ENCODE data around the gene ABCD3.
"Not testable (repeated sequence)": the region's sequence is repeated elsewhere in the genome, so short reads cannot be mapped to it uniquely, and the experiment has no call there.

DNA sequence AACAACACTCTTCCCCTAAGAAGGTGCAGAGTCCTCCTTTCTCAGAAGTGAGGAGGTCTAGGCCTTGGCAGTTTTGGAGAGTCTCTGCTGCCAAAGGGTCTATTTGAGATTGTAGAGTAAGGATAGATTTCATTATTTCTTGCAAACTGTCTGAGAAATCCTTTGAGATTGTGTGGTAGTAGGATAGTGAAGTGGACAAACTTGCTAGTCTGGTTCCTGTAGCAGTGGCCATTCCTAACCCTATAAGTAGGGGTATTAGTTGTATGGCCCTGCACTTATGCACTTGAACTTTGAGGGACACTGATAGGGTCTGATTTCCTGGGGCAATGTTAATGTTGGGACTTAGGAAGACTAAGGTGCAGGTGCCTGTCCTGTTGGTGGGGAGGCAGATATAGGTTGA lies 45.4 kb upstream of the ABCD3 start:
- TF ChIP-seq, protein P1, sequence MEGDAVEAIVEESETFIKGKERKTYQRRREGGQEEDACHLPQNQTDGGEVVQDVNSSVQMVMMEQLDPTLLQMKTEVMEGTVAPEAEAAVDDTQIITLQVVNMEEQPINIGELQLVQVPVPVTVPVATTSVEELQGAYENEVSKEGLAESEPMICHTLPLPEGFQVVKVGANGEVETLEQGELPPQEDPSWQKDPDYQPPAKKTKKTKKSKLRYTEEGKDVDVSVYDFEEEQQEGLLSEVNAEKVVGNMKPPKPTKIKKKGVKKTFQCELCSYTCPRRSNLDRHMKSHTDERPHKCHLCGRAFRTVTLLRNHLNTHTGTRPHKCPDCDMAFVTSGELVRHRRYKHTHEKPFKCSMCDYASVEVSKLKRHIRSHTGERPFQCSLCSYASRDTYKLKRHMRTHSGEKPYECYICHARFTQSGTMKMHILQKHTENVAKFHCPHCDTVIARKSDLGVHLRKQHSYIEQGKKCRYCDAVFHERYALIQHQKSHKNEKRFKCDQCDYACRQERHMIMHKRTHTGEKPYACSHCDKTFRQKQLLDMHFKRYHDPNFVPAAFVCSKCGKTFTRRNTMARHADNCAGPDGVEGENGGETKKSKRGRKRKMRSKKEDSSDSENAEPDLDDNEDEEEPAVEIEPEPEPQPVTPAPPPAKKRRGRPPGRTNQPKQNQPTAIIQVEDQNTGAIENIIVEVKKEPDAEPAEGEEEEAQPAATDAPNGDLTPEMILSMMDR (IDR thresholded peaks at IDR 0.05), result not testable (repeated sequence)
- not testable (repeated sequence) for TF ChIP-seq POLR2A (IDR thresholded peaks at IDR 0.05); EP300 (IDR thresholded peaks at IDR 0.05; ENCODE audit: low read depth); POLR2AphosphoS5 (IDR thresholded peaks at IDR 0.05)
